ENCODE measurements around the gene C22orf15.
A peak's percentile ranks its signal among the peaks of the same experiment; 100 is the strongest.

DNA sequence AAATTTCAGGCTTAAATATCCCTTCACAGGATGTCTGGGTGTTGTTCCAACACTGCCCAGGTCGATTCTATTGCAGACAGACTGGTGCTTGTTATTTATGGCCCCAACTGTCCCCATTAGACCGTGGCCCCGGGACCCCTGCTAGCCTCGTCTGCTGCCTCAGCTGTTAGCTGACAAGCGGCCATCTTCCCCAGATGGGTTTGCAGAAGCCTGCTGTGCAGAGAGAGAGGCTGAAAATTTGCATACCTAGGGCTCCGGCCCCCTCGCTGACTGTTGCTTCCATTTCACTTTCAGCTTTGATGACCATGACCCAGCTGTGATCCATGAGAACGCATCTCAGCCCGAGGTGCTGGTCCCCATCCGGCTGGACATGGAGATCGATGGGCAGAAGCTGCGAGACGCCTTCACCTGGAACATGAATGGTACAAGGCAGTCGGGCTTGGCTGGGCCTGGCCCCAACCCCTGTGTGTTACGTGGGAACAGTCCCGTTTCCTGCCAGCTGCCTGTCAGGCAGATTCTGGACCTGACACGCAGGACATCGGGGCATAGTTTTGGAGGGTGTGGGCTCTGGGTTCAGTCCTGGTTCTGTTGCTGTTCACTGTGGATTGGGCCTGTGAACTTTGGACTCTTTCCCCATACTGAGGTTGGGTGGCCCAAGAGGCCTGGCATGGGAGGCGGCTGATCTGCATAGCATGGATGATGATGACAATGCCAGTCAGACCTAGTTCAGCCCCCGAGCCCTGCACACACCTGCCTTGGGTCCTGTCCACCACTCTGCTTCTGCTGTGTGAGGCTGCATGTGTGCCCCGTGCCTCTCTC lies 40.4 kb downstream of the C22orf15 start:
- TF ChIP-seq, protein P1, sequence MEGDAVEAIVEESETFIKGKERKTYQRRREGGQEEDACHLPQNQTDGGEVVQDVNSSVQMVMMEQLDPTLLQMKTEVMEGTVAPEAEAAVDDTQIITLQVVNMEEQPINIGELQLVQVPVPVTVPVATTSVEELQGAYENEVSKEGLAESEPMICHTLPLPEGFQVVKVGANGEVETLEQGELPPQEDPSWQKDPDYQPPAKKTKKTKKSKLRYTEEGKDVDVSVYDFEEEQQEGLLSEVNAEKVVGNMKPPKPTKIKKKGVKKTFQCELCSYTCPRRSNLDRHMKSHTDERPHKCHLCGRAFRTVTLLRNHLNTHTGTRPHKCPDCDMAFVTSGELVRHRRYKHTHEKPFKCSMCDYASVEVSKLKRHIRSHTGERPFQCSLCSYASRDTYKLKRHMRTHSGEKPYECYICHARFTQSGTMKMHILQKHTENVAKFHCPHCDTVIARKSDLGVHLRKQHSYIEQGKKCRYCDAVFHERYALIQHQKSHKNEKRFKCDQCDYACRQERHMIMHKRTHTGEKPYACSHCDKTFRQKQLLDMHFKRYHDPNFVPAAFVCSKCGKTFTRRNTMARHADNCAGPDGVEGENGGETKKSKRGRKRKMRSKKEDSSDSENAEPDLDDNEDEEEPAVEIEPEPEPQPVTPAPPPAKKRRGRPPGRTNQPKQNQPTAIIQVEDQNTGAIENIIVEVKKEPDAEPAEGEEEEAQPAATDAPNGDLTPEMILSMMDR (IDR thresholded peaks at IDR 0.05; ENCODE audit: low read depth, low read length, missing input control), result no peak
- no peak for TF ChIP-seq EGR1 (IDR thresholded peaks at IDR 0.05; ENCODE audit: low read depth in 2 of 2)
- TF ChIP-seq, protein P2, sequence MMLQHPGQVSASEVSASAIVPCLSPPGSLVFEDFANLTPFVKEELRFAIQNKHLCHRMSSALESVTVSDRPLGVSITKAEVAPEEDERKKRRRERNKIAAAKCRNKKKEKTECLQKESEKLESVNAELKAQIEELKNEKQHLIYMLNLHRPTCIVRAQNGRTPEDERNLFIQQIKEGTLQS (IDR thresholded peaks at IDR 0.05), result no peak
- no peak for TF ChIP-seq YY1 (IDR thresholded peaks at IDR 0.05)
- peak; percentile 66 for TF ChIP-seq SP1 (IDR thresholded peaks at IDR 0.05)
- no peak for TF ChIP-seq JUND (IDR thresholded peaks at IDR 0.05)
- TF ChIP-seq, protein P3, sequence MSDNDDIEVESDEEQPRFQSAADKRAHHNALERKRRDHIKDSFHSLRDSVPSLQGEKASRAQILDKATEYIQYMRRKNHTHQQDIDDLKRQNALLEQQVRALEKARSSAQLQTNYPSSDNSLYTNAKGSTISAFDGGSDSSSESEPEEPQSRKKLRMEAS (IDR thresholded peaks at IDR 0.05), result no peak
- TF ChIP-seq, protein P4, sequence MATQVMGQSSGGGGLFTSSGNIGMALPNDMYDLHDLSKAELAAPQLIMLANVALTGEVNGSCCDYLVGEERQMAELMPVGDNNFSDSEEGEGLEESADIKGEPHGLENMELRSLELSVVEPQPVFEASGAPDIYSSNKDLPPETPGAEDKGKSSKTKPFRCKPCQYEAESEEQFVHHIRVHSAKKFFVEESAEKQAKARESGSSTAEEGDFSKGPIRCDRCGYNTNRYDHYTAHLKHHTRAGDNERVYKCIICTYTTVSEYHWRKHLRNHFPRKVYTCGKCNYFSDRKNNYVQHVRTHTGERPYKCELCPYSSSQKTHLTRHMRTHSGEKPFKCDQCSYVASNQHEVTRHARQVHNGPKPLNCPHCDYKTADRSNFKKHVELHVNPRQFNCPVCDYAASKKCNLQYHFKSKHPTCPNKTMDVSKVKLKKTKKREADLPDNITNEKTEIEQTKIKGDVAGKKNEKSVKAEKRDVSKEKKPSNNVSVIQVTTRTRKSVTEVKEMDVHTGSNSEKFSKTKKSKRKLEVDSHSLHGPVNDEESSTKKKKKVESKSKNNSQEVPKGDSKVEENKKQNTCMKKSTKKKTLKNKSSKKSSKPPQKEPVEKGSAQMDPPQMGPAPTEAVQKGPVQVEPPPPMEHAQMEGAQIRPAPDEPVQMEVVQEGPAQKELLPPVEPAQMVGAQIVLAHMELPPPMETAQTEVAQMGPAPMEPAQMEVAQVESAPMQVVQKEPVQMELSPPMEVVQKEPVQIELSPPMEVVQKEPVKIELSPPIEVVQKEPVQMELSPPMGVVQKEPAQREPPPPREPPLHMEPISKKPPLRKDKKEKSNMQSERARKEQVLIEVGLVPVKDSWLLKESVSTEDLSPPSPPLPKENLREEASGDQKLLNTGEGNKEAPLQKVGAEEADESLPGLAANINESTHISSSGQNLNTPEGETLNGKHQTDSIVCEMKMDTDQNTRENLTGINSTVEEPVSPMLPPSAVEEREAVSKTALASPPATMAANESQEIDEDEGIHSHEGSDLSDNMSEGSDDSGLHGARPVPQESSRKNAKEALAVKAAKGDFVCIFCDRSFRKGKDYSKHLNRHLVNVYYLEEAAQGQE (IDR thresholded peaks at IDR 0.05), result no peak
- no peak for TF ChIP-seq TAF1 (conservative IDR thresholded peaks at IDR 0.05)
- TF ChIP-seq GABPA (IDR thresholded peaks at IDR 0.05 in 1 of 2, conservative IDR thresholded peaks at IDR 0.05 in 1 of 2), result no peak
- no peak for TF ChIP-seq RAD21 (IDR thresholded peaks at IDR 0.05)
- TF ChIP-seq HNF4A (conservative IDR thresholded peaks at IDR 0.05), result peak; percentile 80 to 93
- no peak for TF ChIP-seq FOXA1 (IDR thresholded peaks at IDR 0.05)
- peak in 1 of 2 donors; percentile 47 for TF ChIP-seq RXRA (IDR thresholded peaks at IDR 0.05)
